Nephron progenitor cell (in vitro differentiated cells): Measurements from ENCODE around the gene TOP2B.

Source experiments
- DNase-seq: peaks from one replicate; pipeline ENCODE4 v3.0.0; 2021
- H3K27ac Mint-ChIP-seq: 2 replicates; pipeline ENCODE4 v1.8.0; 2021; ENCODE audit warnings: mild to moderate bottlenecking, moderate library complexity, mixed read lengths
- H3K27me3 Mint-ChIP-seq: 2 replicates; pipeline ENCODE4 v1.8.0; 2021; ENCODE audit warnings: mild to moderate bottlenecking, low read depth, mixed read lengths; ENCODE audit not compliant: poor library complexity
- H3K36me3 Mint-ChIP-seq: 2 replicates; pipeline ENCODE4 v1.8.0; 2021; ENCODE audit warnings: low read depth, mixed read lengths
- H3K4me1 Mint-ChIP-seq: 2 replicates; pipeline ENCODE4 v1.8.0; 2021; ENCODE audit warnings: mixed read lengths
- H3K4me3 Mint-ChIP-seq: 2 replicates; pipeline ENCODE4 v1.8.0; 2021; ENCODE audit warnings: mild to moderate bottlenecking, moderate library complexity, mixed read lengths
- H3K9me3 Mint-ChIP-seq: 2 replicates; pipeline ENCODE4 v1.8.0; 2021; ENCODE audit warnings: mild to moderate bottlenecking, moderate library complexity, mixed read lengths
- TF ChIP-seq, protein P1 (sequence below): fragments of 200-600 bp; sonication (generic); IDR thresholded peaks from 2 replicates; pipeline ENCODE4 v1.5.0; 2021; ENCODE audit warnings: antibody characterized with exemption

The TOP2B gene

DNA sequence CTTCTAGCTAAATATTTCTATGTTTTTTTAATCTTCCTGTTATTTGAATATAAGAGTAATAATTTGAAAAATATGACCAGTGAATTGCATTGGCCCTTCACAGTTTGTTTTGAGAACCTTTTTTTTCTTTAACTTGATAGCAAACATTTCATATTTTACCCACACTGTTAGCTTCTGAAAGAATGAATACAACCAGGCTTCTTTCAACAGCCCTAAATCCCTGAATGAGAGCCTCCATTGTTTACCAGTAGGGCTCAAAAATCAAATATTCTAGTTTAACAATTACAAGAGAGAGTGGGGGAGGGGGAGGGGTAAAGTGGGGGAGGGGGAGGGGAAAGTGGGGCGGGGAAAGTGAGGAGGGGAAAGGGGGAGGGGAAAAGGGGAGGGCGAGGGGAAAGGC, 14.5 kb upstream of the TOP2B start:
- TF ChIP-seq, protein P1, sequence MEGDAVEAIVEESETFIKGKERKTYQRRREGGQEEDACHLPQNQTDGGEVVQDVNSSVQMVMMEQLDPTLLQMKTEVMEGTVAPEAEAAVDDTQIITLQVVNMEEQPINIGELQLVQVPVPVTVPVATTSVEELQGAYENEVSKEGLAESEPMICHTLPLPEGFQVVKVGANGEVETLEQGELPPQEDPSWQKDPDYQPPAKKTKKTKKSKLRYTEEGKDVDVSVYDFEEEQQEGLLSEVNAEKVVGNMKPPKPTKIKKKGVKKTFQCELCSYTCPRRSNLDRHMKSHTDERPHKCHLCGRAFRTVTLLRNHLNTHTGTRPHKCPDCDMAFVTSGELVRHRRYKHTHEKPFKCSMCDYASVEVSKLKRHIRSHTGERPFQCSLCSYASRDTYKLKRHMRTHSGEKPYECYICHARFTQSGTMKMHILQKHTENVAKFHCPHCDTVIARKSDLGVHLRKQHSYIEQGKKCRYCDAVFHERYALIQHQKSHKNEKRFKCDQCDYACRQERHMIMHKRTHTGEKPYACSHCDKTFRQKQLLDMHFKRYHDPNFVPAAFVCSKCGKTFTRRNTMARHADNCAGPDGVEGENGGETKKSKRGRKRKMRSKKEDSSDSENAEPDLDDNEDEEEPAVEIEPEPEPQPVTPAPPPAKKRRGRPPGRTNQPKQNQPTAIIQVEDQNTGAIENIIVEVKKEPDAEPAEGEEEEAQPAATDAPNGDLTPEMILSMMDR = no peak
- no peaks in the 10 kb centered on the region for H3K9me3 Mint-ChIP-seq
- H3K4me1 Mint-ChIP-seq = no peaks in the 10 kb centered on the region
- no peak for DNase-seq
- H3K4me3 Mint-ChIP-seq = no peak overlapping the region
- H3K36me3 Mint-ChIP-seq = no peaks in the 10 kb centered on the region
- H3K27ac Mint-ChIP-seq = no peak overlapping the region
- H3K27me3 Mint-ChIP-seq = no peaks in the 10 kb centered on the region

DNA sequence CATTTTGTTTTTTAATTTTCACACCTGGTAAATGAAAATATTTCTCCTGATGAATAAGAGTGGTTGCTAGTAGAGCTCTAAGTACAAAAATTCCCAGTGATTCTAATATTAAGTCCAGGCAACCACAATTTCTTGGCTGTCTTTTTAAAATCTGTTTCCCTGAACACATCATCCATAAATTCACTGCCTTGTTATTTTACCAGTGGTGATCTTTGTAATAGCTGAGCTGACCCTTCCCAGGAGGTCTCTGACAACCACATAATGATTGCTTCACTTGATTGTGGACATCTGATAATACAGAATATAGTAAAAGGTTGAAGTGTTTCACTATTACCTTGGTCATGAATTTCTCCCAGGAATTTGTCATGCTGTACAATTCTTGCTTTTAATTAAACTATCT, 13.9 kb upstream of the TOP2B start:
- no peaks in the 10 kb centered on the region for H3K27me3 Mint-ChIP-seq
- TF ChIP-seq, protein P1 = no peak
- DNase-seq = no peak
- H3K4me1 Mint-ChIP-seq = no peaks in the 10 kb centered on the region
- no peaks in the 10 kb centered on the region for H3K9me3 Mint-ChIP-seq
- no peaks in the 10 kb centered on the region for H3K36me3 Mint-ChIP-seq
- no peak overlapping the region for H3K27ac Mint-ChIP-seq
- H3K4me3 Mint-ChIP-seq = no peak overlapping the region

DNA sequence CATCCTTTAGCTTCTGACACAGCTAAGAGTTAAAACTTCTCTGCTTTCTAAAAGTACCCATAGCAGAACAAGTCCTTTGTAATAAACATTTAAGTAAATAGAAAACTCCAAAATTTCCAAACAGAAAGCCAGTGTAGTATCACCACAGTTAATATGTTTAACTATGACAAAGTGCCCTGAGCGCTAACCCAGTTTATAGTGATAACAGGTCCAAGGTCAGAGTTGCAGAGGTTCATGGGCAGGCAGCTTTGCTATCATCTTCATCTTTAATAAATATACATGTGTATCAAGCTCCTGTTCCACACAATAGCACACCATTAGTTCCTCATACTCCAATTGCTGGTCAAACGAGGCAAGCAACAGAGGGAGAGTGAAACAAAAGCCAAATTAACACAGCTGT, 12.4 kb upstream of the TOP2B start:
- no peak overlapping the region for H3K27ac Mint-ChIP-seq
- TF ChIP-seq, protein P1 = no peak
- H3K36me3 Mint-ChIP-seq = no peaks in the 10 kb centered on the region
- H3K4me3 Mint-ChIP-seq = no peak overlapping the region
- peaks cover under 1% of the 10 kb centered on the region for H3K27me3 Mint-ChIP-seq
- no peak for DNase-seq
- H3K4me1 Mint-ChIP-seq = no peaks in the 10 kb centered on the region
- no peaks in the 10 kb centered on the region for H3K9me3 Mint-ChIP-seq

DNA sequence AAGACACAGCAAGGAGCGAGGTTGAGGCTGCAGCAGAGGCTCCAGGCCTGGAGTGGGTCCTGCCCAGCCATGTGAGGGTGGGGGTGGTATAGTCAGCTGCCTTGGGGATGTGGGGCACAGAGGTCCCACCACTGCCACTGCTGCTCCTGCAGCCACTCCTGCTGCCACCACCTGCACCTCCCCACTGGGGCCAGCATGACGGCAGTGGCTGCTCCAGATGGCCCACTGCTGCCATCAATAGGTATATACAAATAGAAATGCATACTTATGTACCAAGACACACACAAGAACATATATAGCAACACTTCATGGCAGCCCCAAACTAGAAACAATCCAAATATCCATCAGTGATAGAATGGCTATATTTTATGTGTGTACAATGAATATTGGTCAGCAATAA, 10.0 kb upstream of the TOP2B start:
- no peak overlapping the region for H3K4me3 Mint-ChIP-seq
- no peaks in the 10 kb centered on the region for H3K36me3 Mint-ChIP-seq
- H3K27me3 Mint-ChIP-seq = peaks cover 14% of the 10 kb centered on the region
- no peak for DNase-seq
- TF ChIP-seq, protein P1 = no peak
- H3K27ac Mint-ChIP-seq = no peak overlapping the region
- no peaks in the 10 kb centered on the region for H3K4me1 Mint-ChIP-seq
- H3K9me3 Mint-ChIP-seq = no peaks in the 10 kb centered on the region

DNA sequence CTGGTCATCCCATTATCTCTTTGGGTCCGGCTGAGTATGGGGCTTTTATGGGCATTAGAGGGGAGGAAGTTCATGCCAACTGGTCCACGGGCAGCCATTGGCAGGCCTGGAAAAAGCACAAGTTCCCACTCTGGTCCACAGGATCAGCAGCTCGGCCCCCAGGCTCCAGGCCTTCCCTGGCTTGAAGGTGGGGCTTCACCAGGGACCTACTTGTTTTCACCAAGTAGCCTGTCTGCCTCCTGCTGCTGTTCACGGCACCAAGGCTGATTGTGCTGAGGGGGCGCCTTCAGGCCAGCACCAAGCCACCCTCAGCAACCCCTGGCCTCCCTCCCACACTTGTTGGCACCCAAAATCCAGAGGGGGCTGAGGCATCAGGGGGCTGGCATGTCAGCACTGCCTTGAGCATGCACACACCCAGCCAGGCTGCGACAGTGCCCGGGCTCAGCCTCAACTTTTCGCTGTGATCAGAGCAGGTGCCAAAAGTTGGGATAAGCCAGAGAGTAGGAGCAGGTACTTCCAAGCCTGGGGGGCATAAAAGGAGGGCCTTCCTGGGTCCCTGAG, 9.1 kb upstream of the TOP2B start:
- Mint-ChIP-seq H3K27ac (no peak overlapping the region), H3K36me3 (no peaks in the 10 kb centered on the region), H3K4me1 (no peaks in the 10 kb centered on the region), H3K9me3 (no peaks in the 10 kb centered on the region), H3K27me3 (peaks cover 19% of the 10 kb centered on the region), H3K4me3 (no peak overlapping the region)
- TF ChIP-seq, protein P1 = no peak
- no peak for DNase-seq
